Endothelial cell (in vitro differentiated cells): ENCODE results near the gene FBLN7. TPM values are rescaled to one million over a fixed set of nuclear protein-coding genes. Genes with fewer than 3 reads are reported as not detected.

Source experiments
- DNase-seq: peaks from one replicate; pipeline ENCODE4 v3.0.0; 2021; ENCODE audit warnings: low spot score
- H3K27ac Mint-ChIP-seq: one replicate; pipeline ENCODE4 v1.8.0; 2021; ENCODE audit warnings: mixed read lengths, inconsistent platforms; ENCODE audit not compliant: unreplicated experiment
- H3K27me3 Mint-ChIP-seq: one replicate; pipeline ENCODE4 v1.8.0; 2021; ENCODE audit warnings: mild to moderate bottlenecking, moderate library complexity, mixed read lengths, inconsistent platforms; ENCODE audit not compliant: unreplicated experiment
- H3K36me3 Mint-ChIP-seq: one replicate; pipeline ENCODE4 v1.8.0; 2021; ENCODE audit warnings: mild to moderate bottlenecking, low read depth, mixed read lengths, inconsistent platforms; ENCODE audit not compliant: unreplicated experiment
- H3K4me1 Mint-ChIP-seq: one replicate; pipeline ENCODE4 v1.8.0; 2021; ENCODE audit warnings: mild to moderate bottlenecking, mixed read lengths, inconsistent platforms; ENCODE audit not compliant: unreplicated experiment
- H3K4me3 Mint-ChIP-seq: one replicate; pipeline ENCODE4 v1.8.0; 2021; ENCODE audit warnings: mild to moderate bottlenecking, mixed read lengths, inconsistent platforms; ENCODE audit not compliant: unreplicated experiment
- H3K9me3 Mint-ChIP-seq: one replicate; pipeline ENCODE4 v1.8.0; 2021; ENCODE audit warnings: mixed read lengths, inconsistent platforms; ENCODE audit not compliant: unreplicated experiment
- total RNA-seq: library from RNA; stranded (reverse); fragmentation: NEBNext Ultra II Directional; extraction: Animal tissue kit (Norgen Biotek cat#: 25700); gene quantifications from one replicate; pipeline ENCODE4 v1.2.1, GENCODE V29; 2021; ENCODE audit not compliant: unreplicated experiment
- TF ChIP-seq, protein P1 (sequence below): fragments of 200-600 bp; sonication (generic); IDR thresholded peaks from one replicate; pipeline ENCODE4 v1.5.0; 2021; ENCODE audit warnings: antibody characterized with exemption; ENCODE audit not compliant: unreplicated experiment

FBLN7 gene
- total RNA-seq, 1 donor from 2014 or later = 0.36 TPM

DNA sequence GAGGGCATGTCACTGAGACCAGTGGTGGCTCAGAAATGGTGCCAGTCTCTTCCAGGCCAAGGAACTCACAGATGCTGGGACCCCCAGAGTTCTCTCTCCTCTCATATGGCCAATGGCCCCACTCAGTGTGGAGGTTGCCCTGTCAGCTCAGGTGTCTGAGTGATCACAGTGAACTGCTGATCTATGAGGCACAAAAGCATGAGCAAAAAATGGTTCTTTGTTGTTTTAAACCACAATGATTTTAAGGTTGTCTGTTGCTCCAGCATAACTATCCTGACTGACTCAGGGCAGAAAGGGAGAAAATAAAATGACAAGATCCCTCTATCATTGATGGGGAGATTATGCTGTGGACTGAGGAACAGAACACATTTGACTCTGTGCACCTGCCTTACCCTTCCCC lies 57.8 kb downstream of the FBLN7 start:
- H3K27me3 Mint-ChIP-seq = peaks cover 1% of the 10 kb centered on the region
- no peaks in the 10 kb centered on the region for H3K9me3 Mint-ChIP-seq
- no peak for DNase-seq
- peaks cover 23% of the 10 kb centered on the region for H3K4me1 Mint-ChIP-seq
- no peak overlapping the region for H3K4me3 Mint-ChIP-seq
- TF ChIP-seq, protein P1, sequence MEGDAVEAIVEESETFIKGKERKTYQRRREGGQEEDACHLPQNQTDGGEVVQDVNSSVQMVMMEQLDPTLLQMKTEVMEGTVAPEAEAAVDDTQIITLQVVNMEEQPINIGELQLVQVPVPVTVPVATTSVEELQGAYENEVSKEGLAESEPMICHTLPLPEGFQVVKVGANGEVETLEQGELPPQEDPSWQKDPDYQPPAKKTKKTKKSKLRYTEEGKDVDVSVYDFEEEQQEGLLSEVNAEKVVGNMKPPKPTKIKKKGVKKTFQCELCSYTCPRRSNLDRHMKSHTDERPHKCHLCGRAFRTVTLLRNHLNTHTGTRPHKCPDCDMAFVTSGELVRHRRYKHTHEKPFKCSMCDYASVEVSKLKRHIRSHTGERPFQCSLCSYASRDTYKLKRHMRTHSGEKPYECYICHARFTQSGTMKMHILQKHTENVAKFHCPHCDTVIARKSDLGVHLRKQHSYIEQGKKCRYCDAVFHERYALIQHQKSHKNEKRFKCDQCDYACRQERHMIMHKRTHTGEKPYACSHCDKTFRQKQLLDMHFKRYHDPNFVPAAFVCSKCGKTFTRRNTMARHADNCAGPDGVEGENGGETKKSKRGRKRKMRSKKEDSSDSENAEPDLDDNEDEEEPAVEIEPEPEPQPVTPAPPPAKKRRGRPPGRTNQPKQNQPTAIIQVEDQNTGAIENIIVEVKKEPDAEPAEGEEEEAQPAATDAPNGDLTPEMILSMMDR = no peak
- H3K27ac Mint-ChIP-seq = no peak overlapping the region
- peaks cover 4% of the 10 kb centered on the region for H3K36me3 Mint-ChIP-seq

DNA sequence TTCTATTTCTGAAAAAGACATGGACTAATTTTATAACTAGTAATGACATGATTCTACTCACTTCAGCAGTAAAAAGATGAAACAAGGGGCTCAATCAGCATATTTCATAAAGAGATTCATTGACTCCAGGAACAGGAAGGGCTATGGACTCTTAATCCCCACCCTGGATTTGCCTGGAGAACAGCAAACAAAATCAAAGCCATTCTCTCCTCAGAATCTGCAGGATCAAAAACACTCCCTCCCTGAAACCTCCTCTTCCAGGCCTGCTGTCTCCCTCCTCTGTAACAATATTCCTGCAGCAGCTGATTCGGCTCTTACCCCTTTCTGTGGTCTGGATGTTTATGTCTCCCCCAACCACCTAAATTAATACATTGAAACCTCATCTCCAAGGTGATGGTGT lies 59.7 kb downstream of the FBLN7 start:
- no peak for DNase-seq
- no peak overlapping the region for H3K4me3 Mint-ChIP-seq
- H3K4me1 Mint-ChIP-seq = peaks cover 20% of the 10 kb centered on the region
- no peak overlapping the region for H3K27ac Mint-ChIP-seq
- TF ChIP-seq, protein P1 = no peak
- no peaks in the 10 kb centered on the region for H3K9me3 Mint-ChIP-seq
- H3K27me3 Mint-ChIP-seq = peaks cover 1% of the 10 kb centered on the region
- H3K36me3 Mint-ChIP-seq = peaks cover 4% of the 10 kb centered on the region

DNA sequence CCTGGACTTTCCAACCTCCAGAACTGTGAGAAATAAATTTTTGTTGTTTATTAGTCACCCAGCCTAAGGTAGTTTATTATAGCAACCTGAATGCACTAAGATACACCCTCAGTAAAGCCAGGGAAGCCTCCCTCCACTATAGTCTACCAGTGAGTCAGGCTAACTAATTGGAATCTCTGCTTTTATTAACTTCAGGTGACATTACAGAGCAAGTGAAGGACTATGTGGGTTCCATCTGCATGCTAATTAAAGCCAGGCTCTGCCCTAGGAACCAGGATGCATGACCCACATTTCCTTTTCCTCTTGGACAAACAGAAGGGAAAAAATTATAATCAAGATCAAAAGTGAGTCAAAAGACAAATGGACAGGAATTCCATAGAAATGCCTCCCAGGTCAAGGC lies 60.6 kb downstream of the FBLN7 start:
- no peak overlapping the region for H3K4me3 Mint-ChIP-seq
- TF ChIP-seq, protein P1 = no peak
- peaks cover 1% of the 10 kb centered on the region for H3K27me3 Mint-ChIP-seq
- DNase-seq = no peak
- peaks cover 4% of the 10 kb centered on the region for H3K36me3 Mint-ChIP-seq
- no peaks in the 10 kb centered on the region for H3K9me3 Mint-ChIP-seq
- peaks cover 18% of the 10 kb centered on the region for H3K4me1 Mint-ChIP-seq
- H3K27ac Mint-ChIP-seq = no peak overlapping the region

DNA sequence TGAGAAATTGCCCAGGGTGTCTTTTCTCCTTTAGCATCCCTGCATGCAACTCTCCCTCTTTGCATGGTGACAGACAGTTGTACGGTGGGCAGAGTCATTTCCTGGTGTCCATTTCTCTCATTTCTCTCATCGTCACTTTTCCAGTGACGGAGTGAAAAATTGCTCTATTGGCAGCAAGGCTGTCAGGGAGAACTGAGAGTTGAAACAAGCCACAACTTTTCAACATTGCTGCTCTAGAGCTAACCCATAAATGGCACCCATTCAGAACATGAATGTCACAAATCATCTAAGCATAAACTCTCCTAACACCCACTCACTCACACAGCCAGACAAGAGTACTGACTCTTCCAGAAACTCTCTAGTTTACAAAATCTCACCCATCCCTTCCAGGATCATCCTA lies 61.0 kb downstream of the FBLN7 start:
- Mint-ChIP-seq H3K36me3 (peaks cover 5% of the 10 kb centered on the region), H3K27ac (peak overlapping the region; percentile 62), H3K4me1 (peaks cover 17% of the 10 kb centered on the region), H3K9me3 (no peaks in the 10 kb centered on the region), H3K27me3 (peaks cover 1% of the 10 kb centered on the region), H3K4me3 (peak overlapping the region; percentile 35)
- TF ChIP-seq, protein P1 = no peak
- no peak for DNase-seq

DNA sequence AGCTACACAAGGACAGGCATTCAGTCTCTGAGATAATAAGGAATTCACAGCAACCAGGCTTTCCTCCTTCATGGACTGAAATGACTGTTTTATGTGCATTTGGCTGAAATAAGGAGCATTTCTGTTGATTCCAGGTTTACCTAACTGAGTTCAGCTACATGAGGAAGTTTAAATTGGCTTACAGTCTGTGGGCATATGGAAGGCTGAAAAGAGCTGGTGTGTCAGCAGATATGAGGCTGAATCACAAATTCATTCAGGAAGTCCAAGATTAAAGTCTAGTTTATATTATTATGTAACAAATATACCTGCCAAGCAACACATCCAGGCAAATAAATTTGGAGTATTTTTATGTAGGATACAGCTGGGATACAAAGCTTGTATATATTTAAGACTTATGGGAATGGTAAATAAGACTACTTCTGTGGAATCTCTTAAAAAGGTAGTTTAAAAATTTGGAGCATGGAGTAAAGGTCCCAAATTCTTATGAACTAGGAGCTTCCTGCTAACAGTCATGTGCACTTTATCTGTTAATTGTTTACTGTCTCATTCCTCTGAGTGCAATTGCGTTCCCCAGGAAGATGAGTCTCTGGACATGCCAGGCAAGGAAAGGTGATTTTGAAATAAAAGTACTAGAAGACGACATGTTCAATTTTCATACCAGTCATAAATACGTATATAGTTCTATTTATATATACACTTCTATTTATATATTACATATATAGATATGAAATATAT lies 63.7 kb downstream of the FBLN7 start:
- Mint-ChIP-seq H3K27ac (no peak overlapping the region), H3K4me1 (peaks cover 5% of the 10 kb centered on the region), H3K36me3 (peaks cover 6% of the 10 kb centered on the region)

More for the DNA sequence above, 63.7 kb downstream of the FBLN7 start:
- no peak overlapping the region for H3K4me3 Mint-ChIP-seq
- H3K27me3 Mint-ChIP-seq = peaks cover 1% of the 10 kb centered on the region
- H3K9me3 Mint-ChIP-seq = no peaks in the 10 kb centered on the region
- no peak for DNase-seq
- TF ChIP-seq, protein P1 = no peak
